BJ (cell line): Measurements from ENCODE around the gene TRANK1. TPM values are rescaled to one million over a fixed set of nuclear protein-coding genes. Genes with fewer than 3 reads are reported as not detected.

Source experiments
- CTCF ChIA-PET: fragments of 350-600 bp; formaldehyde crosslinking; extraction: SDS; loops from one replicate; lab custom pipeline; 2021; ENCODE audit warnings: antibody characterized with exemption, inconsistent platforms; lab: Yijun Ruan, JAX
- POLR2A ChIA-PET: fragments of 300-600 bp; sonication (Branson Sonifier 250); formaldehyde crosslinking; extraction: SDS; loops from one replicate; lab custom pipeline; 2021; ENCODE audit warnings: antibody characterized with exemption; lab: Charles Lee
- DNase-seq: peaks from one replicate; pipeline ENCODE4 v3.0.0-alpha.2; 2011; ENCODE audit warnings: low read depth
- H3K27me3 ChIP-seq: 2 replicates; pipeline ENCODE4 v1.6.0; 2011; ENCODE audit warnings: low read length; ENCODE audit not compliant: control insufficient read depth, insufficient read depth
- H3K36me3 ChIP-seq: 2 replicates; pipeline ENCODE4 v1.5.1; 2011; ENCODE audit warnings: low read length; ENCODE audit not compliant: control insufficient read depth, insufficient read depth
- H3K4me3 ChIP-seq: 2 replicates; pipeline ENCODE4 v1.5.1; 2011; ENCODE audit warnings: low read depth, mild to moderate bottlenecking, control low read depth, low read length
- CTCF ChIP-seq: IDR thresholded peaks from 2 replicates; pipeline ENCODE4 v1.5.1; 2011; ENCODE audit warnings: low read depth, mild to moderate bottlenecking, control low read depth, inconsistent platforms, low read length, moderate library complexity; ENCODE audit not compliant: insufficient read depth
- polyA plus RNA-seq: library from polyadenylated mRNA; depleted of rRNA; stranded (reverse); fragments of >200 nt; gene quantifications from 2 replicates; pipeline ENCODE4 v1.2.3, GENCODE V29; 2011

TRANK1 gene
- polyA plus RNA-seq, 1 experiment, result 11.3 TPM

GRCh38 chr3:36832406-36832805 is 112.4 kb downstream of the TRANK1 start:
- POLR2A ChIA-PET, result no interaction called here
- Histone ChIP-seq H3K4me3 (no peak overlapping the region), H3K36me3 (peaks cover 3% of the 10 kb centered on the region), H3K27me3 (no peaks in the 10 kb centered on the region)
- no peak for DNase-seq
- TF ChIP-seq CTCF, result no peak
- CTCF ChIA-PET, result no interaction called here

GRCh38 chr3:36827133-36827532 is 117.7 kb downstream of the TRANK1 start:
- TF ChIP-seq CTCF, result no peak
- no peaks in the 10 kb centered on the region for H3K27me3 ChIP-seq
- ChIA-PET CTCF (interaction anchor here (1.4 kb wide), 1 partner anchor 41 kb away, joined by 5 read pairs; no protein-coding TSS in a partner anchor), POLR2A (no interaction called here)
- peaks cover 3% of the 10 kb centered on the region for H3K36me3 ChIP-seq
- H3K4me3 ChIP-seq, result no peak overlapping the region
- DNase-seq, result no peak

- CTCF ChIA-PET, result interaction anchor here (1.4 kb wide), 1 partner anchor 42 kb away, joined by 5 read pairs; no protein-coding TSS in a partner anchor
- no peak for TF ChIP-seq CTCF
- Histone ChIP-seq H3K4me3 (no peak overlapping the region), H3K27me3 (no peaks in the 10 kb centered on the region), H3K36me3 (peaks cover 3% of the 10 kb centered on the region)
- no peak for DNase-seq
- POLR2A ChIA-PET, result no interaction called here
These were observed 118.6 kb downstream of the TRANK1 start for GRCh38 chr3:36826240-36826639.

DNA sequence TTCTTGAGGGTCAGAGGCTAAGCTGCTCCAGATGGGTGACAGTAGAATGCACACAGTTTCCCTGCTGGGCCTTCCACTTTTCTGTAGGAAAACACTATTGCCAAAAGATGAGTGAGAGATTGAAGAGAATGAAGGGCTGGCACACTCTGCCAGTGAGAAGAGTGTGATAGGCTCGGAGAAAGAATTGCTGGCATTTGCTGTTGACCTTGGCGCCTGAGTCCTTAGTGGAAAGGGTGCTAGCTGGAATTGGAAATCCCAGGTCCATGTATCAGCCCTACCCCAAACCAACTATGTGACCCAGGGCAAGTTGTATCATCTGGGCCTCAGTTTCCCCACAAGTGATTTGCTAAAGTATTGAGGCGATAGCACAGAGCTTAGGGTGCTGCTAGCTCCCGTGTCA is 120.4 kb downstream of the TRANK1 start:
- no peak for TF ChIP-seq CTCF
- DNase-seq, result no peak
- POLR2A ChIA-PET, result no interaction called here
- CTCF ChIA-PET, result no interaction called here
- H3K36me3 ChIP-seq, result peaks cover 3% of the 10 kb centered on the region
- no peaks in the 10 kb centered on the region for H3K27me3 ChIP-seq
- no peak overlapping the region for H3K4me3 ChIP-seq

GRCh38 chr3:36823806-36824205 is 121.0 kb downstream of the TRANK1 start:
- ChIA-PET CTCF (no interaction called here), POLR2A (no interaction called here)
- DNase-seq, result no peak
- Histone ChIP-seq H3K4me3 (no peak overlapping the region), H3K36me3 (peaks cover 3% of the 10 kb centered on the region), H3K27me3 (no peaks in the 10 kb centered on the region)
- TF ChIP-seq CTCF, result no peak
